ENCODE results near the gene DBF4B. TPM values are rescaled to one million over a fixed set of nuclear protein-coding genes. Genes with fewer than 3 reads are reported as not detected.
"Not testable (repeated sequence)": the region's sequence is repeated elsewhere in the genome, so short reads cannot be mapped to it uniquely, and the experiment has no call there.

The DBF4B gene
- total and polyA plus RNA-seq, 10 of the 15 experiments (the other 5 are each of a cell fraction or from before 2014, with no cell fraction given), result 2.4 to 24.6 (median 16.9) TPM

DNA sequence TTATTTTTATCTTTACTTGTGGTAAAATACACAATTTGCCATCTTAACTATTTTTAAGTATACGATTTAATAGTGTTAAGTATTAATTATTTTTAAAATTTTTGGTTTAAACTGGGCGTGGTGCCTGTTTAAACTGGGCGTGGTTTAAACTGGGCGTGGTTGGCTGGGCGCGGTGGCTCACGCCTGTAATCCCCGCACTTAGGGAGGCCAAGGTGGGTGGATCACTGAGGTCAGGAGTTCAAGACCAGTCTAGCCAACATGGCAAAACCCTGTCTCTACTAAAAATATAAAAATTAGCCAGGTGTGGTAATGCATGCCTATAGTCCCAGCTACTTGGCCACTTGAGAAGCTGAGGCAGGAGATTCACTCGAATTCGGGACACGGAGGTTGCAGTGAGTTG, 14.9 kb upstream of the DBF4B start:
- BruUV-seq (replicated peaks), result no TSS peak
- Histone ChIP-seq H4K20me1 (ENCODE audit: control insufficient read depth, insufficient read depth) (no peaks in the 10 kb centered on the region), H3K4me2 (ENCODE audit: control insufficient read depth, insufficient read depth) (no peak overlapping the region), H3K36me3 (ENCODE audit: control insufficient read depth in 2 of 2, insufficient read depth in 2 of 2, low read length in 1 of 2) (no peaks in the 10 kb centered on the region), H2AFZ (ENCODE audit: control insufficient read depth, low read depth, low read length) (no peak overlapping the region), H3K27me3 (replicated peaks in 1 of 2; ENCODE audit: control insufficient read depth in 2 of 2, insufficient read depth in 2 of 2, low read length in 1 of 2) (no peaks in the 10 kb centered on the region), H3K79me2 (ENCODE audit: control insufficient read depth, insufficient read depth, low read length) (peaks cover 10% of the 10 kb centered on the region), H3K9ac (ENCODE audit: control insufficient read depth, insufficient read depth, low read length) (no peak overlapping the region), H3K9me3 (replicated peaks; ENCODE audit: control insufficient read depth, insufficient read depth, low read length) (no peaks in the 10 kb centered on the region), H3K27ac (ENCODE audit: control insufficient read depth, insufficient read depth) (no peak overlapping the region), H3K4me3 (no peak overlapping the region), H3K4me1 (ENCODE audit: control insufficient read depth, insufficient read depth, low read length) (peaks cover 3% of the 10 kb centered on the region; the same call in 1 of the 2 replicates)
- SMC1A ChIA-PET (ENCODE audit: uncharacterized antibody, unreplicated experiment), result interaction anchor here (1.1 kb wide), 1 partner anchor 14 kb away, joined by 3 read pairs; no protein-coding TSS in a partner anchor
- intact Hi-C loops (cut with micrococcal nuclease; ENCODE audit: unreplicated experiment) (no loop called here), in situ Hi-C loops (cut with MboI) (no loop called here)
- ATAC-seq, result no peak
- WGBS (ENCODE audit: insufficient coverage, insufficient replicate concordance, low lambda C conversion rate, missing lambda C conversion rate), result 55% methylated on average over 11 of the region's 11 CpGs
- POLR2A ChIA-PET, result interaction anchor here (0.6 kb wide), 2 partner anchors 23 to 33 kb away, joined by 3 read pairs; no protein-coding TSS in a partner anchor
- RAD21 ChIA-PET (ENCODE audit: unreplicated experiment), result interaction anchor here (0.7 kb wide), 1 partner anchor 20 kb away, joined by 3 read pairs; no protein-coding TSS in a partner anchor
- no peak for FAIRE-seq
- CTCF ChIA-PET, result interaction anchor here (1.2 to 1.7 kb wide), 2 partner anchors 14 to 160 kb away, joined by 3 to 4 read pairs; no protein-coding TSS in a partner anchor
- DNase-seq (ENCODE audit: low read depth, low spot score), result no peak
- TF ChIP-seq CREB1 (IDR thresholded peaks at IDR 0.05; ENCODE audit: low read depth) (no peak), ZNF217 (IDR thresholded peaks at IDR 0.05) (no peak), BRCA1 (IDR thresholded peaks at IDR 0.05; ENCODE audit: low read depth, low read length) (no peak), POLR2AphosphoS2 (IDR thresholded peaks at IDR 0.05; ENCODE audit: low read depth, low read length) (no peak)

DNA sequence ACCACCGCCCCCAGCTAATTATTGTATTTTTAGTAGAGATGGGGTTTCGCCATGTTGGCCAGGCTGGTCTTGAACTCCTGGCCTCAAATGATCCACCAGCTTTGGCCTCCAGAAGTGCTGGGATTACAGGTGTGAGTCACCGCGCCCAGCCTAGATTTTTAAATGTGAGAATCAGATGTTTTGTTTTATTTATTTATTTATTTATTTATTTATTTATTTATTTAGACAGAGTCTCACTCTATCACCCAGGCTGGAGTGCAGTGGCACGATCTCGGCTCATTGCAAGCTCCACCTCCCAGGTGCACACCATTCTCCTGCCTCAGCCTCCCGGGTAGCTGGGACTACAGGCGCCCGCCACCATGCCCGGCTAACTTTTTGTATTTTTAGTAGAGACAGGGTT, 8.2 kb upstream of the DBF4B start:
- H3K27me3 ChIP-seq (replicated peaks in 1 of 2; ENCODE audit: control insufficient read depth in 2 of 2, insufficient read depth in 2 of 2, low read length in 1 of 2); H3K4me1 ChIP-seq (ENCODE audit: control insufficient read depth, insufficient read depth, low read length); intact Hi-C loops (cut with micrococcal nuclease; ENCODE audit: unreplicated experiment); H2AFZ ChIP-seq (ENCODE audit: control insufficient read depth, low read depth, low read length); H4K20me1 ChIP-seq (ENCODE audit: control insufficient read depth, insufficient read depth); RAD21 ChIA-PET (ENCODE audit: unreplicated experiment); BruUV-seq (replicated peaks); H3K36me3 ChIP-seq (ENCODE audit: control insufficient read depth in 2 of 2, insufficient read depth in 2 of 2, low read length in 1 of 2); DNase-seq (ENCODE audit: low read depth, low spot score); POLR2A ChIA-PET; H3K9me3 ChIP-seq (replicated peaks; ENCODE audit: control insufficient read depth, insufficient read depth, low read length); H3K79me2 ChIP-seq (ENCODE audit: control insufficient read depth, insufficient read depth, low read length); ATAC-seq; H3K27ac ChIP-seq (ENCODE audit: control insufficient read depth, insufficient read depth); in situ Hi-C loops (cut with MboI); H3K9ac ChIP-seq (ENCODE audit: control insufficient read depth, insufficient read depth, low read length); H3K4me3 ChIP-seq; FAIRE-seq; H3K4me2 ChIP-seq (ENCODE audit: control insufficient read depth, insufficient read depth): not testable (repeated sequence)
- SMC1A ChIA-PET (ENCODE audit: uncharacterized antibody, unreplicated experiment), result interaction anchor here (0.8 kb wide), 1 partner anchor 9 kb away, joined by 3 read pairs; no protein-coding TSS in a partner anchor
- WGBS (ENCODE audit: insufficient coverage, insufficient replicate concordance, low lambda C conversion rate, missing lambda C conversion rate), result 67% methylated on average over 10 of the region's 10 CpGs
- CTCF ChIA-PET, result interaction anchor here (2.8 kb wide), 1 partner anchor 9 kb away, joined by 10 read pairs; no protein-coding TSS in a partner anchor

Measured in GM12878 (cell line).